Endothelial cell of hepatic sinusoid (primary cell): Measurements from ENCODE around the gene SMAD5.

Experiments
- in situ Hi-C: cut with HindIII; loops from 2 replicates; pipeline ENCODE4 v1.10.0; 2017; ENCODE audit warnings: low sequenced_read_pairs

The SMAD5 gene

DNA sequence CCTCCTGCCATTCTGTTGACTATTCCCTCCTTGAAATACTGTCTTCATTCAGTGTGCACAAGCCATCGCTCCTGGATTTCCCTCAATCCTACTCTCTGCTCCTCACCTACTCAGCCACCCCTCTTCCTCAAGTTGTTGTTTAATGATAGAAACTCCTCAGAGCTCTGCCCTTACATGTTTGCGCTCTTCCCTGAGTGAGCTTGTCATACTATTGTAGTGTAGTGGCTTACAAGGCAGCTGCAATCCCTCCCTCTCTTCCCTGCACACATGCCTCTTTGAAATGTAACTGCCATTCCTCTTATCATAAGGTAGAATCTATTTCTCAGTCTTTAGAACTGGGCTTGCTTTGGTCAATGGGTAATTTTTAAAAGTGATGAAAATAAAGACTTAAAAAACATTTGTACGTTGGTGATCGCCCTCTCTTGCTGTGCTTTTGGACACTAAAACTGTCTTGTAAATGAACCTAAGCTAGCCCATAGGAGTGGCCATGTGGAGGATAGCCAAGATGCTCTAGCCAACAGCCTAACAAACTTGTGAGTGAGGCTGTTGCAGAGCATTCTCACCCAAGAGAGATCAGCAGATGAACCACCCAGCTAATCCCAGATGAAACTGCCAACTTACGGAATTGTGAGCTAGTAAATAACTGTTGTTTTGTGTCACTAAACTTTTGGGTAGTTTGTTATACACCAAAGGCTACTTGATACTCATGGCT lies 18.1 kb upstream of the SMAD5 start:
- in situ Hi-C loops, result no loop called here

DNA sequence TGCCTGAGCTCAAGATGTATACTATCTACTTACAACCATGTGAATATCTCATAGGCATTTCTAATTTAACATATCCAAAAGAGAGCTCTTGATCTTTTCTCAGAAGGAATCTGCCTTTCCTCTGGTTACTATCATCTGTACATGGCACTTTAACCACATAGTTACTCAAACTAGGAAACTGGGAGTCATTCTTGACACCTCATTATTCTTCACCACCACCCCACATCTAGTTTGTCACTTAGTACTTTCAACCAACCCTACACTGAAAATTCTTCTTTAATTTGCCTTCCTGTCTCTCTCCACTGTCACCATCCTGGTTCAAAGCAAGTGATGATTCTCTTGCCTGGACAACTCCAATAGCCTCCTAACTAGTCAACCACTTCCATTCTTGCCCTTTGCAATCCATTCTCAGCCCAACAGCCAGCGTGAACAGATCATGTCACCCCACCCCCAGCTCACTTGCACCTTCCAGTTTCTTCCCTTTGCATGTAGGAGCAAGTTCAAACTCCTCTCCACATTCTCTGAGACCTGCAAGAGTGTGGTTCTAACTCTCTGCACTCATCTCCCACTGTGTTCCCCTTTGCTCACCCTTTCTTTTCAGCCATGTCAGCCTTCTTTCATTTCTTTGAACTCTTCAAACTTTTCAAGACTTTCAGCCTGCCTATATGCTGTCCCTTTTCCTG lies 17.3 kb upstream of the SMAD5 start:
- in situ Hi-C loops, result no loop called here

DNA sequence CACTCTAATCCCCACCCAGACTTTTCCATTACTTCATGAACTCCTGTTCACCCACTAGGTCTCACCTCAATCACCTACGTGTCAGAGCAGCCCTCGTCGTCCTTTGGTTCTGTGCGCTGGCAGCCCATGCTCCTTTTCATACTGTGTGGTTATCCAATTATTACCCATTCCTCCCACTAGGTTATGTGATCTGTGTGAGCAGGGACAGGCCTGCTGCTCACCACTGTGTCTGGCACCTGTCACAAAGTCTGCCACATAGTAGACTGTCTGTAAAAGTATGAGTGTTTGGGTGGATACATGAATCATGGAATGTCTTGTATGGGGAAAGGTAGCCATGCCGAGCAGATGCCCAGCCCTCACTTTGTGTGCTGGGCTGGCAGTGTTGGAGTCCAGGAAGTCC lies 12.1 kb upstream of the SMAD5 start:
- in situ Hi-C loops, result no loop called here

DNA sequence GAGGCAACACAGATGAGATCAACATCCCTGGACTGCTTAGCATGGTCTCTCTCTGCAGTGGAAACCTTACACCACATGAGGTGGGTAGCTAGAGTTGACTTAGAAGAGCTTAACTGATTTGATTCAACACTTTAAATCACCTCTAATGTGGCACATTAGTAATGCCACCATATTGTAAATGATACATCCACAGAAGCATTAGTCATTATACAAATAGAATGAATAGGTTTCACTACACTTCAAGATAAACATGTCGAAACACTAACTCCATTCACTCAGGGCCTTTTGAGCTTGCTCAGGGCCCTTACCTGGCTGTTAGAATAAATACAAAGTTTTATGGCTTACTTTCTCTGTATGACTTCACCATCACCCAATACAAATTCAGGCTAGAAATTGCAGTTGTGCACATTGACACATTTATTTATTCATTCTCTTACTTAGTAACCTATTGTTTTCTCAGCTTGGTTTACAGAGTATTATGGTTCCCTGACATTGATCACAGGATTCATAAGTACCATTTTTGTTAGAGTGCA lies 9.3 kb upstream of the SMAD5 start:
- in situ Hi-C loops, result no loop called here

GRCh38 chr5:136127560-136127959 lies 5.1 kb upstream of the SMAD5 start:
- in situ Hi-C loops, result no loop called here

DNA sequence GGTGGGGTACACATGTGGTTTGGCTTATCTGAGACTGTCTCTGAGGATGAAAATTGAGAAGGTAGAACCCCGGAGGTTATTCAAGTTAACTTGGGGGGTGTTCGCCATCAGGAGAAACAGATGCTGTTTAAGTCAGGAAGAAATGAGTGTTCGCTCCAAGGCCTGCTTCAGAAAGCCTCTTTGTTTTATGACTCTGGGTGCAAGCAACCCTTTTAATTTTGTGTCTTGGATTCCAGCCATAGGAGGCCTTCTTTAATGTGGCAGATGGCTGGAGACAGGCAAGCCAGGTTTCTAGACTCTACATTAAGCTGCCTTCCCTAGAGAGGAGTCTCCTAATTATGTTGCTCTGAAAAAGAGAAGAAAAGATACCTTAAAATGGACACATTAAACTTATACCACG lies 4.2 kb upstream of the SMAD5 start:
- in situ Hi-C loops, result no loop called here

GRCh38 chr5:136129445-136129844 lies 3.2 kb upstream of the SMAD5 start:
- in situ Hi-C loops, result no loop called here

DNA sequence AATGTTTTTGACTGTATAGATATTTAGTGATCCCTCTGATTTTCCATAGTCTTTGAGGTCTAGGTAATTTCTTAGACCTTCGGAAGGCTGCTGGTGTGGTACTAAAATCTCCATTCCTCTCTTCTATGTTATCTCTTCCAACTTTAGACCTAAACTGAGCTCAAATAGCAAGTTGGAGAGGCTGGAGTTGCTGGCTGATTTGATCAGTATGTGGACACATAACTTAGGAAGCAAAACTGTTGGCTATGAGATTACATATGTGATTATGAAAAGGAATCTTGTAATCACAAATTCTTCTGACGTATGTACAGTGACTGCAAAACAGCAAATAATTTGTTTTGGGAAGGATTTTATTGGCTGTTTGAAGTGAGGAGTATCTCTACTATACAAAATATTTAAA lies 2.1 kb upstream of the SMAD5 start:
- in situ Hi-C loops, result no loop called here

GRCh38 chr5:136132087-136132486 lies 558 bp upstream of the SMAD5 start:
- in situ Hi-C loops, result no loop called here

DNA sequence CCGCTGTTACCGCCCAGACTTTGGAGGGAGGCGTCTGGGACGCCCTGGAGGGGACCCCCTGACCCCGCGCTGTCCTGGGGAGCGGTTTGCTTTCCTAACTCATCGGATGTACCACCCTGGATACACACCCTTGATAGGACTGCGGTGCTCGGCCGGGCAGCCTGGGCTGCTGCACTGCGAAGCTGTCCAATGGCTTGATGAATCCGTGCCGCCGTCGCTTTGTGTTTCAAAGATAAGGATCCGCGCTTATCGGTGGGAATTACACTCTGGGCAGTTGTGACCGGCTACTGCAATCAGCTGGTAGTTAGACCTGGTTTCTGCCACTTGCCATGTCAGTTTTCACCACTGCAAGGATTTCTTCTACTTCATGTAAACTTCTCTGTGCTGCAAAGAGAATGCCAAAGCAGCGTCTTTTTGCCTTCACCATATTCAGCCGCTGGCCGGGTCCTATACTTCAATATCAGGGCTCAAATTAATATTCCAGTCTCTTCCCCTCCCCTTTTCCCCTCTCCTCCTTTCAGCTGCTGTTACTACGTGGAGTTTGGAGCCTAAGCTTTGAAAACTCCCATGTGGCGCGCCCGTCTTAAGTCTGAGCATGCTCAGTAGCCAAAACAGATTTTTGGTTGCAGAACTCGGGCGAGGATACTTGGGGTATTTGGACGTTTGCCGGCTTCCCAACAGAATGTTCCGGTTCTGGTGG lies 727 bp downstream of the SMAD5 start:
- in situ Hi-C loops, result no loop called here

DNA sequence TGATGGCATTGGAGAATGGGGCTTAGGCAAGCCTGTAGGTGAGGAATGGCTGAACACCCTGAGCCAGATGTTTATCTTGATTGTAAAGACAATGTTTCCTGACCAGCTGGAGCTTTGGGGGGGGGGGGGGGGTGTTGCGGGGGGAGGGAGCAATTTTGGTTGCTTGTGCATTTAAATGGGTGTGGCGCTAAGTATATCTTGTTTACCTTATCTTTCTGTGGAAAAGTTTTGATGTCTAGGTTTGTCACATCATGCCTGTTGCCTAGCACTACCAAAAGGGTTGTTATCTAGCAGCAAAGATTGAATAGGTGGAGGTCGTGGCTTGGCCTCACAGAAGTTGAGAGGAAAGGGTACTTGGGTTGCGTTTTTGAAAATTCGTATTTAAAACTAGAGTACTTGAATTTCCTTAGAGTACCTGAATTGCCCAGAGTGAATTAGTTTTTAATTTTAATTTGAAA lies 1.3 kb downstream of the SMAD5 start:
- in situ Hi-C loops, result no loop called here

GRCh38 chr5:136134653-136135052 lies 2.0 kb downstream of the SMAD5 start:
- in situ Hi-C loops, result no loop called here

DNA sequence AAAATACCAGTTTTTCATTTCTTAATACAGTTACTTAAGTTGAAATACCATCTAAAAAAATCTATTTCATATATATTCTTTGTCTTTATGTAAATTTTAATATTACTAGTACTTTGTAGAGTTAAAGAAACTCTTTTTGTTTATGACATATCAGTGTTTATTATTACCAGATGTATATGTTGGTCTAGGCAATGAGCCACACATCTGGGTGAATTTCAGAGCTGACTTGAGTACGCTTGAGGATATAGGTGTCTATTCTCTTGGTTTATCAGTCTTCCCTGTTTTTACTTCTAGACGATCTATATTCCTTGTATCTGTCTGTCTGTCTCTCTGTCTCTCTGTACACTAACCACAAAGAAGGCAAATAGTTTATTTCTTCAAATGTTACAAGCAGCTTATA lies 2.9 kb downstream of the SMAD5 start:
- in situ Hi-C loops, result no loop called here

- in situ Hi-C loops, result no loop called here
These were observed 5.0 kb downstream of the SMAD5 start for GRCh38 chr5:136137497-136138220.

DNA sequence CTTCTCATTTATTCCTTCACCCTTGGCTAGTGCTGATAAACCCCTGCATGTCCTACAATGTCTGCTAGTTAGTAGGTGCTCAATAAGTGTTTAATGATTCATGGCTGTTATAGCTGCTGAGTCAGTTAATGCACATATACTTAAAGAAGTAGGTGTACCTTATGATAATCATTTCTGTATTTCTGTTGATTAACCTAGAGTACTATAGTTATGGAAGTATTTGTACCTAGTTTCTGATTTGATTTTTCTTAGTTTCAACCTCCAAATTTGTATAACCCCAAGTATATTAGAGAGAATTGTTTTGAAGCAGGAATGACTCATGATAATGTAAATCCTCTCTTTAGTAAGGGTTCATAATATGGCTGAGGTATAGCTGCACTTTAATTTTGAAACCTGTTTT lies 8.9 kb downstream of the SMAD5 start:
- in situ Hi-C loops, result no loop called here

DNA sequence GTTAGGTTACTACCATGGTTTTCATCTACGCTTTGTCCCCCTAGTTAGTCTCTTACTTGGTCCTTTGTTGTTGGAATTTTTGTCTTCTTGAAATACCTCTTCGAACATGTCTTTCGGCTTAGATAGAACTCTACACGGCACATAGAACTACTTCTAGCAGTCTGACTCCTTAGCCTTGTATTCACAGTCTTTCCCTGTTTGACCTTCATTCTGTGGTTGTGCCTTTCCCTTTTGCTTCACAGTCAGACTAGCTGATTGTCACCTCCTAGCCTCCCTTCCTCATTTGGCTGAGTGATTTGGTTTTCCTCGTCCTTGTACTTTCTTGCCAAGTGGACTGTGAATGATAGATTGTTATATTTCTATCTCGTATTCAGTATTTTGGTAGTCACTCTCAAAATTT lies 10.7 kb downstream of the SMAD5 start:
- in situ Hi-C loops, result no loop called here

GRCh38 chr5:136143763-136144162 lies 11.1 kb downstream of the SMAD5 start:
- in situ Hi-C loops, result no loop called here

- in situ Hi-C loops, result no loop called here
These were observed 12.4 kb downstream of the SMAD5 start for GRCh38 chr5:136145030-136145429.

DNA sequence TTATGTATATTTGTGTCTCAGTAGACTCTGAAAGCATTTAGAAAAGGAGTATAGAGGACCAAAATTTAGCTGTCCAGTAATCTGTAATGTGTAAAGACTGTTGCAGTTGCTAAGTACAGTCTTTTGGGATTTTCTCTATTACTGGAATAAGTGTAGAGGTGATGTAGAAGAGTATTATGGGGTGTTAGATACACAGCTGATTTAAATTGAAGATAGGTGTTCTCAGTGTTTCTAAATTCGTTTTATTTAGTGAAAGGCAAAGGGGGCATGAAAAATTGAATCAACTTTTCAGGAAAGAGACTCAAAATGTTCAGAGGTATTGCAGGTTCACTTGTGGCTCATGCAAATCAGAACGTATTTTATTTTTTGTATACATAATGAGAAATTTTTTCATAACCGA lies 13.6 kb downstream of the SMAD5 start:
- in situ Hi-C loops, result no loop called here

DNA sequence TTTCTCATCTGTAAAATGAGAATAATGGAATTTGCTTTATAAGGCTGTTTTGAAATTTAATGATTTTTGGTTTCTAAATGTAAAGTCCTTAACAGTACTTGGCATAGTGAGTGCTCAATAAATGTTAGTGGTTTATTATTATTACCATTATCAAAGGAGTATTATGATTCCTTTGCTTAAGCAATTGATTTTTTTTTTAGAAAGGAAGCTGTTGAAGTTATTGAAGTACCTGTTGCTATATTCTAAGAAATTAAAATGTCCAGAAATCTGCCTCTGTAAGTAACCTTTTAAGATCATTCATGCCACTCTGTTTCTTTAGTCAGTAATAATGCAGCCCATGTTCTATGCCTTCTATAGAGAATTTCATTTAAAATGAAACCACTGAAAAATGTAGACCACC lies 15.0 kb downstream of the SMAD5 start:
- in situ Hi-C loops, result no loop called here

DNA sequence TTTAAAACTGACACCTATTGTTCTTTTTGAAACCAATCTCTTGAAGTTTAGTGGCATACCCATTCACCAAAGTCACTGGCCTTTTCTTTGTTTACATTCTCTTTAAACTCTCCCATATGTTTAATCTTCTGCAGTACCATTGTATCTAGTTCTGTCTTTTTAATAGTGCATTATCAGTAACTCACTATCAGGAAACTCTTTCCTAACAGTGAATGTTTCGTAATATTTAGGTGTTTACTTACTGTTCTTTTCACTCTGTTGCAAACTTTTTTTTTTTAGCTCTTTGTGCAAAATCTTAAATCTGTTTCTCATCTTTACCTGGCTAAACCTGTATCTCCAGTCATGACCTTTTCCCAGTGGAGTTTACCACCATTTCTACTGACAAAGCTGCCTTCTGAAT lies 17.2 kb downstream of the SMAD5 start:
- in situ Hi-C loops, result no loop called here
